Esophagus squamous epithelium (tissue), 5 donors: Measurements from ENCODE around the gene SEMA5B. TPM values are rescaled to one million over a fixed set of nuclear protein-coding genes. Genes with fewer than 3 reads are reported as not detected.

Source experiments
- DNase-seq: peaks from one replicate; lab custom pipeline; 2025; lab: John Stamatoyannopoulos, UW
- H3K27ac ChIP-seq, 4 donors: fragments of 200-600 bp; sonication (generic); one replicate each; pipeline ENCODE4 v1.5.1; 2016 to 2019; ENCODE audit warnings: mild to moderate bottlenecking in 1 of 4
- H3K27me3 ChIP-seq, 4 donors: fragments of 200-600 bp; sonication (generic); 1 replicate in 3 of 4; 2 replicates in 1 of 4; pipeline versions ENCODE4 v1.5.1 to v1.6.0; 2017 to 2021; ENCODE audit warnings: antibody characterized with exemption in 1 of 4
- H3K36me3 ChIP-seq, 3 donors: fragments of 200-600 bp; sonication (generic); one replicate each; pipeline ENCODE4 v1.5.1; 2016 to 2019
- H3K4me1 ChIP-seq, 3 donors: fragments of 200-600 bp; sonication (generic); one replicate each; pipeline ENCODE4 v1.5.1; 2017 to 2019
- H3K4me3 ChIP-seq, 4 donors: fragments of 200-600 bp; sonication (generic); 1 replicate in 3 of 4; 2 replicates in 1 of 4; pipeline ENCODE4 v1.5.1; 2016 to 2019; ENCODE audit warnings: mild to moderate bottlenecking in 2 of 4, moderate library complexity in 1 of 4
- H3K9me3 ChIP-seq, 3 donors: fragments of 200-600 bp; sonication (generic); one replicate each; pipeline ENCODE4 v1.5.1; 2016 to 2019
- POLR2A ChIP-seq, 4 donors: fragments of 450-650 bp; IDR thresholded peaks; one replicate each; pipeline ENCODE4 v1.6.1; 2017; ENCODE audit warnings: antibody characterized with exemption in 4 of 4, mild to moderate bottlenecking in 4 of 4, moderate library complexity in 3 of 4
- WGBS, 2 donors: methylation state at CpG; one replicate each; pipeline ENCODE4 v1.1.5; 2018; 5-methylcytosine and 5-hydroxymethylcytosine counted together
- intact Hi-C: fragments of 100-400 bp; cut with DNase I; formaldehyde crosslinking; loops from one replicate; pipeline ENCODE4 v1.15.0; 2022
- total RNA-seq, 4 donors: library from RNA; depleted of rRNA; stranded (reverse); fragments of >200 nt; gene quantifications; one replicate each; pipeline ENCODE4 v1.1.0, GENCODE V29; 2016
- TF ChIP-seq, protein P1 (sequence below), 6 experiments: fragments of 450-650 bp in 4 of 6; fragments of 200-600 bp in 2 of 6; sonication (generic) in 2 of 6; IDR thresholded peaks; one replicate each; pipeline ENCODE4 v1.5.1; 2016 to 2019; ENCODE audit warnings: antibody characterized with exemption in 6 of 6, mild to moderate bottlenecking in 4 of 6, moderate library complexity in 4 of 6
- donor health status: DM: yes; HTN: yes; CAD: no.

The SEMA5B gene
- total RNA-seq, 4 donors from 2014 or later = 0.13 to 0.21 (median 0.19) TPM; not detected in 1

DNA sequence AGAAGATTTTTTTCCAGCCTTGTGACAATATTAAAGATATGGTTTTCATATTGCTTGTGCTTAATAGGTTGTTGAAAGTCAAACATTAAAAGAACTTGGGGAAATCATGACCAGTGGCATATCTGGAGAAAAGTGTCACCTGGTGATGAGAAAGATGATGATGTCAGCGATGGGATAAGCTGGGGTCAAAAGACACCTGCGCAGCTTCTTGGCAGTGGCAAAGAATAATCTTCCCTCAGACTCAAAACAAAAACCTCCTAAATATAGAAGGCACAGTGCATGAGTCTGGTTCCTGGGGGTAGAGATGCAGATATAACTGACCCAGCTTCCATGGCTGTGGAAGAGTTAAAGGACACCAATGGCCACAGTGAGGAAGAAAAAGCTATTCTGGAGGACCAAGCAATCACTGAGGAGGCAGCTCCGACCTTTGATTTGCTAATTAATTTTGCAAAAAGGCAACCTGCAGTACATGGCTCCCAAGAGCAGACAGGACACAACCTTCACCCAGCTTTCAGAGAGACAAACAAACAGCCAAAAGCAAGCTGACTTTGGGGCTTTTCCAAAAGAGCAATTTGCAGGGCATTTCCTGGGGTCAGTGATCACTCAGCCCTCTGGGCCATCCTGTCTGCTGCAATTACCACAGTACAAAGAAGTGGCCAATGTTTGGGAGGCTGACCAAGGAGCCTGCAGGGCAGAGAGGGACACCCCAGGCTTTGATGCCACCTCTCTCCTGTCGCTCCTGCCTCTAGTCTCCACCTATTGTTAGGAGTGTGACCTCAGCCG lies 17.6 kb upstream of the SEMA5B start:
- H3K36me3 ChIP-seq = no peaks in the 10 kb centered on the region
- DNase-seq = no peak
- H3K4me1 ChIP-seq = no peaks in the 10 kb centered on the region

DNA sequence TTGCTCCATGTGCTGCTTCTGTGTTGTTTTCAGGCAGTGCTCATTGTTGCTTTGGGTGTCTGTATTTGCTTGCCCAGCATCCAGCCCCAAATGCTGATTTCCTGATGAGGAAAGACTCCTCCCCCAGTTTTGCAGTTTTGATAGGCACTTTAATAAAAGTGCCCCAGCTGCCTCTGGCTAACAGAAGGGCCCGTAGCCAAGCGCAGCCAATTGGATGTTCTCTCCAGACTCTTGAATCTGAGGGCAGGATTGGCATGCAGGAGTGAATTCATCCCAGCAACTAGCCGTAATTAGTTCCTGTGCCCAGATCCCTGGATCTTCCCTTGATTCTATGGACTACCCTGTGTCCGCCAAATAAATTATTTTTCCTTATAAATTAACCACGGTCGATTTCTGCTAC lies 14.8 kb upstream of the SEMA5B start:
- peaks cover 0 to 31% (median 0%) of the 10 kb centered on the region in 4 donors for H3K27me3 ChIP-seq
- DNase-seq = no peak
- no peak overlapping the region for H3K27ac ChIP-seq
- no peaks in the 10 kb centered on the region for H3K9me3 ChIP-seq
- H3K36me3 ChIP-seq = no peaks in the 10 kb centered on the region
- TF ChIP-seq, protein P1, sequence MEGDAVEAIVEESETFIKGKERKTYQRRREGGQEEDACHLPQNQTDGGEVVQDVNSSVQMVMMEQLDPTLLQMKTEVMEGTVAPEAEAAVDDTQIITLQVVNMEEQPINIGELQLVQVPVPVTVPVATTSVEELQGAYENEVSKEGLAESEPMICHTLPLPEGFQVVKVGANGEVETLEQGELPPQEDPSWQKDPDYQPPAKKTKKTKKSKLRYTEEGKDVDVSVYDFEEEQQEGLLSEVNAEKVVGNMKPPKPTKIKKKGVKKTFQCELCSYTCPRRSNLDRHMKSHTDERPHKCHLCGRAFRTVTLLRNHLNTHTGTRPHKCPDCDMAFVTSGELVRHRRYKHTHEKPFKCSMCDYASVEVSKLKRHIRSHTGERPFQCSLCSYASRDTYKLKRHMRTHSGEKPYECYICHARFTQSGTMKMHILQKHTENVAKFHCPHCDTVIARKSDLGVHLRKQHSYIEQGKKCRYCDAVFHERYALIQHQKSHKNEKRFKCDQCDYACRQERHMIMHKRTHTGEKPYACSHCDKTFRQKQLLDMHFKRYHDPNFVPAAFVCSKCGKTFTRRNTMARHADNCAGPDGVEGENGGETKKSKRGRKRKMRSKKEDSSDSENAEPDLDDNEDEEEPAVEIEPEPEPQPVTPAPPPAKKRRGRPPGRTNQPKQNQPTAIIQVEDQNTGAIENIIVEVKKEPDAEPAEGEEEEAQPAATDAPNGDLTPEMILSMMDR (IDR thresholded peaks at IDR 0.05) = no peak
- no peak for TF ChIP-seq POLR2A (IDR thresholded peaks at IDR 0.05)
- H3K4me1 ChIP-seq = peaks cover 0 to 8% (median 0%) of the 10 kb centered on the region in 3 donors
- 85% methylated on average over 5 to 6 of the region's 6 CpGs for WGBS, 2 donors
- intact Hi-C loops = no loop called here
- H3K4me3 ChIP-seq = no peak overlapping the region

More for the DNA sequence above, 17.6 kb upstream of the SEMA5B start:
- Histone ChIP-seq H3K9me3 (no peaks in the 10 kb centered on the region), H3K4me3 (no peak overlapping the region), H3K27me3 (peaks cover 0 to 23% (median 0%) of the 10 kb centered on the region in 4 donors), H3K27ac (no peak overlapping the region)
- WGBS, 2 donors = 71 to 75% methylated on average over 4 of the region's 5 CpGs
- TF ChIP-seq, protein P1 (IDR thresholded peaks at IDR 0.05) = no peak
- TF ChIP-seq POLR2A (IDR thresholded peaks at IDR 0.05) = no peak
- intact Hi-C loops = no loop called here

DNA sequence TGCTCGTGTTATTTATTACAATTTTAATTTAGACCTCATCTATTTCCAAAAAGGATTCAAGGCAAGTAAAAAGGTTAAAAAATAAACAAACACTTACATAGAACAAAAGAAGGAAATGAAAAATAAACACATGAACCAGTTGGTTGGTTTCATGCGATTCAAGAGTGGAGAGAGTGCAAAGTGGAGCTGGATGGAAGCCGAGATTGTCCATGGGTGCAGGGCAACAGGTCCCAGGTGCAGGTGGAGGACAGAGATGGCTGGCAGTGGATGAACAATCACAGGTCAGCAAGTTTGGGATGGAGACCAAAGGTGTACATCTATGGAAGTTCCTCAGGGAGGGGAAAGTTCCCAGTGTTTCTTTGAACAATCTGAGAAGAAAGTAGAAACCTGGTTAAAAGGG lies 11.6 kb upstream of the SEMA5B start:
- Histone ChIP-seq H3K4me1 (peaks cover 0 to 8% (median 5%) of the 10 kb centered on the region in 3 donors), H3K9me3 (no peaks in the 10 kb centered on the region), H3K36me3 (no peaks in the 10 kb centered on the region), H3K4me3 (no peak overlapping the region), H3K27me3 (peaks cover 0 to 30% (median 0%) of the 10 kb centered on the region in 4 donors), H3K27ac (no peak overlapping the region)
- intact Hi-C loops = no loop called here
- TF ChIP-seq, protein P1 (IDR thresholded peaks at IDR 0.05) = no peak
- TF ChIP-seq POLR2A (IDR thresholded peaks at IDR 0.05) = no peak
- no peak for DNase-seq
- 38 to 39% methylated on average over 3 of the region's 3 CpGs for WGBS, 2 donors

DNA sequence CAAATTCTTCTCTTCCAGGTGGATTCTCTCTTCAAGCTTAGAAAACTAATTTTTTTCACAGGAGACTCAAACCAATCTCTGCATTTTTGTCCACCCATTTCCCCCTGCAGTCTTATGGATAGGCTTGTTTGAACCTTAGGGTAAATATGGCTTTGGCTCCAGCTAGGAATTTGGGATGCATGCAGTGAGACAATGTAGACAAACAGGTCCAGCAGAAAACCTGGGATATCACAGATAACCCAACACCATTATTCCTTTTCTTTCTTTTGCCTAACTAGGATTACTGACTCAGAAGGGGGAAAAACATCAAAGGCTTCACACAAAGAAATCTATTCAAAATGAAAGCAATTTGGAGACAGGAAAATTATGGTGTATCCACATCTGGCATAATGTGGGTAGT lies 11.2 kb upstream of the SEMA5B start:
- TF ChIP-seq, protein P1 (IDR thresholded peaks at IDR 0.05) = no peak
- TF ChIP-seq POLR2A (IDR thresholded peaks at IDR 0.05) = no peak
- Histone ChIP-seq H3K4me3 (no peak overlapping the region), H3K27ac (no peak overlapping the region), H3K27me3 (peaks cover 0 to 33% (median 0%) of the 10 kb centered on the region in 4 donors), H3K36me3 (no peaks in the 10 kb centered on the region), H3K9me3 (no peaks in the 10 kb centered on the region), H3K4me1 (peaks cover 0 to 8% (median 5%) of the 10 kb centered on the region in 3 donors)
- intact Hi-C loops = no loop called here
- no peak for DNase-seq

DNA sequence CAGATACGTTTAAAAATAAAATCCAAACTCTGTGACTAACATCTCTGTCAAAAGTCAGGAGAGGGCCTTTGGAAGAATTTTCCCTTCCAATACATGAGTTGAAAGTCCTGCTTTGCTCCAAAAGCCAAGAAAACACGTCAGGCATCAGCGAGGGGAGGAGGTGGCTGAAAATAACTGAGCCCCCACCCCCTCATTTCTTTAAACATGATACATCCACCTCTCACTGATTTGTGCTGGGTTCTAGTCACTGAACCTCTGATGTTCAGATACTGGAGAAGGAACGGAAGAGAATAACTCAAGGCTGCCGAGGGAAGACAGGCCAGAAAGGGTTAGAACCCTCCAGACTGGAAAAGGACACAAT lies 9.4 kb upstream of the SEMA5B start:
- H3K27me3 ChIP-seq = peaks cover 0 to 35% (median 0%) of the 10 kb centered on the region in 4 donors
- H3K36me3 ChIP-seq = no peaks in the 10 kb centered on the region
- TF ChIP-seq, protein P1 (IDR thresholded peaks at IDR 0.05) = no peak
- no peak for TF ChIP-seq POLR2A (IDR thresholded peaks at IDR 0.05)
- H3K9me3 ChIP-seq = no peaks in the 10 kb centered on the region
- H3K27ac ChIP-seq = no peak overlapping the region
- no peak overlapping the region for H3K4me3 ChIP-seq
- intact Hi-C loops = no loop called here
- peaks cover 0 to 8% (median 5%) of the 10 kb centered on the region in 3 donors for H3K4me1 ChIP-seq
- 43 to 46% methylated on average over 5 of the region's 5 CpGs for WGBS, 2 donors
- no peak for DNase-seq
